SK-N-SH (cell line): Measurements from ENCODE around the gene RAET1E. TPM values are rescaled to one million over a fixed set of nuclear protein-coding genes. Genes with fewer than 3 reads are reported as not detected.

Source experiments
- CTCF ChIA-PET: fragments of 300-600, 350-600 bp; formaldehyde crosslinking; extraction: SDS; loops from one replicate; lab custom pipeline; 2021; lab: Yijun Ruan, JAX
- POLR2A ChIA-PET: fragments of 350-600 bp; sonication (Branson Sonifier 250); formaldehyde crosslinking; extraction: SDS; loops from one replicate; lab custom pipeline; 2020; ENCODE audit warnings: antibody characterized with exemption, inconsistent platforms; lab: Yijun Ruan, JAX
- DNase-seq: peaks from one replicate; pipeline ENCODE4 v3.0.0; 2012
- H2AFZ ChIP-seq: fragments of 200-600 bp; sonication (generic); 2 replicates; pipeline ENCODE4 v1.8.1; 2016; ENCODE audit warnings: antibody characterized with exemption, mild to moderate bottlenecking, low read depth
- H3F3A ChIP-seq: fragments of 200-600 bp; sonication (generic); replicated peaks from 2 replicates; pipeline ENCODE3; 2016; ENCODE audit warnings: antibody characterized with exemption, mild to moderate bottlenecking; ENCODE audit not compliant: insufficient read depth
- H3K27ac ChIP-seq, 2 experiments: fragments of 200-500 bp in 1 of 2; fragments of 200-600 bp in 1 of 2; sonication (Bioruptor generic) in 1 of 2; sonication (generic), shearing (Covaris generic) in 1 of 2; 2 replicates each; pipeline versions ENCODE4 v1.5.1 to v1.6.1; 2014 to 2016; ENCODE audit warnings: low read depth in 2 of 2, inconsistent platforms in 1 of 2, low read length in 1 of 2, mild to moderate bottlenecking in 1 of 2, mixed read lengths in 1 of 2
- H3K27me3 ChIP-seq: fragments of 200-600 bp; sonication (generic), shearing (Covaris generic); 2 replicates; pipeline ENCODE4 v1.6.1; 2016; ENCODE audit warnings: mixed run types; ENCODE audit not compliant: insufficient read depth
- H3K36me3 ChIP-seq, 2 experiments: fragments of 200-500 bp in 1 of 2; fragments of 200-600 bp in 1 of 2; sonication (Bioruptor generic) in 1 of 2; sonication (generic) in 1 of 2; replicated peaks in 1 of 2; 2 replicates each; pipeline versions ENCODE3 to v1.5.1; 2014 to 2016; ENCODE audit warnings: low read length in 1 of 2, mild to moderate bottlenecking in 1 of 2; ENCODE audit not compliant: insufficient read depth in 2 of 2, control insufficient read depth in 1 of 2
- H3K4me1 ChIP-seq, 2 experiments: fragments of 200-500 bp in 1 of 2; fragments of 200-600 bp in 1 of 2; sonication (Bioruptor generic) in 1 of 2; sonication (generic), shearing (Covaris generic) in 1 of 2; 2 replicates each; pipeline versions ENCODE4 v1.5.1 to v1.6.1; 2014 to 2016; ENCODE audit warnings: low read depth in 1 of 2, low read length in 1 of 2, mixed run types in 1 of 2; ENCODE audit not compliant: insufficient read depth in 2 of 2, control insufficient read depth in 1 of 2
- H3K4me2 ChIP-seq: fragments of 200-600 bp; sonication (generic), shearing (Covaris generic); 2 replicates; pipeline ENCODE4 v1.6.1; 2017; ENCODE audit warnings: mixed run types
- H3K4me3 ChIP-seq, 2 experiments: fragments of 200-500 bp in 1 of 2; fragments of 200-600 bp in 1 of 2; sonication (Bioruptor generic) in 1 of 2; sonication (generic), shearing (Covaris generic) in 1 of 2; 2 replicates each; pipeline versions ENCODE4 v1.5.1 to v1.8.1; 2014 to 2016; ENCODE audit warnings: low read depth in 2 of 2, inconsistent platforms in 1 of 2, low read length in 1 of 2, mild to moderate bottlenecking in 1 of 2, mixed read lengths in 1 of 2, moderate library complexity in 1 of 2
- H3K79me2 ChIP-seq: fragments of 200-600 bp; sonication (generic); 2 replicates; pipeline ENCODE4 v1.8.1; 2017; ENCODE audit warnings: mild to moderate bottlenecking; ENCODE audit not compliant: insufficient read depth
- H3K9ac ChIP-seq: fragments of 200-600 bp; sonication (generic); 2 replicates; pipeline ENCODE4 v1.6.1; 2017; ENCODE audit warnings: mixed run types
- H3K9me2 ChIP-seq: fragments of 200-600 bp; sonication (generic); 2 replicates; pipeline ENCODE4 v1.6.1; 2017; ENCODE audit warnings: mixed run types
- H3K9me3 ChIP-seq: fragments of 200-600 bp; sonication (generic); 2 replicates; pipeline ENCODE4 v1.6.1; 2017; ENCODE audit warnings: mixed run types, mild to moderate bottlenecking, moderate library complexity
- H4K20me1 ChIP-seq: fragments of 200-600 bp; sonication (generic); 2 replicates; pipeline ENCODE4 v1.6.1; 2017; ENCODE audit warnings: mild to moderate bottlenecking, mixed run types; ENCODE audit not compliant: insufficient read depth
- CHD2 ChIP-seq: fragments of 150-350 bp; IDR thresholded peaks from 2 replicates; pipeline ENCODE4 v1.6.1; 2018; ENCODE audit warnings: low read length; ENCODE audit not compliant: partially characterized antibody
- ELF1 ChIP-seq: IDR thresholded peaks from 2 replicates; pipeline ENCODE4 v1.4.0; 2012
- EP300 ChIP-seq, 2 experiments: IDR thresholded peaks; 2 replicates each; pipeline versions ENCODE4 v1.4.0 to v1.6.1; 2012; ENCODE audit warnings: borderline replicate concordance in 1 of 2, low read depth in 1 of 2, low read length in 1 of 2
- EZH2phosphoT487 ChIP-seq: fragments of 200-600 bp; sonication (generic); IDR thresholded peaks from 2 replicates; pipeline ENCODE4 v1.6.1; 2017; ENCODE audit warnings: low read depth, mixed run types, mild to moderate bottlenecking, antibody characterized with exemption, moderate library complexity, borderline replicate concordance
- FOXJ3 ChIP-seq: sonication (generic); formaldehyde crosslinking; IDR thresholded peaks from 2 replicates; pipeline ENCODE4 v1.5.1; 2020; ENCODE audit warnings: mild to moderate bottlenecking, missing genetic modification reagents
- FOXM1 ChIP-seq: IDR thresholded peaks from 2 replicates; pipeline ENCODE4 v1.4.0; 2012; ENCODE audit warnings: low read depth, mild to moderate bottlenecking
- GABPA ChIP-seq: IDR thresholded peaks from 2 replicates; pipeline ENCODE4 v1.4.0; 2012; ENCODE audit warnings: low read depth, mild to moderate bottlenecking
- IRF3 ChIP-seq: fragments of 150-350 bp; IDR thresholded peaks from 2 replicates; pipeline ENCODE4 v1.6.1; 2016; ENCODE audit warnings: mild to moderate bottlenecking, low read depth, low read length
- MAX ChIP-seq: IDR thresholded peaks from 2 replicates; pipeline ENCODE4 v1.4.0; 2012; ENCODE audit warnings: low read depth
- MXI1 ChIP-seq: IDR thresholded peaks from 2 replicates; pipeline ENCODE4 v1.6.1; 2012; ENCODE audit warnings: mild to moderate bottlenecking, low read depth, low read length, improper control_type of control experiment
- NFIC ChIP-seq: IDR thresholded peaks from 2 replicates; pipeline ENCODE4 v1.4.0; 2012; ENCODE audit warnings: borderline replicate concordance
- NRF1 ChIP-seq: IDR thresholded peaks from 2 replicates; pipeline ENCODE4 v1.6.1; 2012; ENCODE audit warnings: low read depth, mild to moderate bottlenecking, low read length
- PBX3 ChIP-seq: IDR thresholded peaks from 2 replicates; pipeline ENCODE4; 2012
- RAD21 ChIP-seq: IDR thresholded peaks from 2 replicates; pipeline ENCODE4 v1.6.1; 2012; ENCODE audit warnings: mild to moderate bottlenecking, low read length
- RCOR1 ChIP-seq: fragments of 150-350 bp; IDR thresholded peaks from 2 replicates; pipeline ENCODE4 v1.6.1; 2017; ENCODE audit warnings: antibody characterized with exemption, low read length
- RFX5 ChIP-seq: IDR thresholded peaks from 2 replicates; pipeline ENCODE4 v1.6.1; 2012; ENCODE audit warnings: mild to moderate bottlenecking, improper control_type of control experiment, low read length
- SMC3 ChIP-seq: IDR thresholded peaks from 2 replicates; pipeline ENCODE4 v1.6.1; 2012; ENCODE audit warnings: low read depth, low read length, improper control_type of control experiment
- TCF12 ChIP-seq: IDR thresholded peaks from 2 replicates; pipeline ENCODE4 v1.4.0; 2012
- YY1 ChIP-seq: IDR thresholded peaks from 2 replicates; pipeline ENCODE4 v1.4.0; 2012; ENCODE audit warnings: low read depth, mild to moderate bottlenecking
- WGBS: methylation state at CpG from one replicate; pipeline ENCODE4 v1.1.6; 2017; ENCODE audit warnings: low lambda C conversion rate; 5-methylcytosine and 5-hydroxymethylcytosine counted together
- polyA plus RNA-seq, 3 experiments: library from polyadenylated mRNA; depleted of rRNA; stranded (reverse); fragments of >200 nt; gene quantifications; 2 replicates each; pipeline ENCODE4 v1.2.3, GENCODE V29; 2012

RAET1E gene
- polyA plus RNA-seq, 1 of the 3 experiments (the other 2 are of a cell fraction): 0.15 TPM

- no peak for DNase-seq
Measured at GRCh38 chr6:149924933-149925252, 27.0 kb upstream of the RAET1E start.

GRCh38 chr6:149924206-149924932 is 26.5 kb upstream of the RAET1E start:
- Histone ChIP-seq H3K79me2 (no peaks in the 10 kb centered on the region), H4K20me1 (no peaks in the 10 kb centered on the region), H3K9me2 (no peaks in the 10 kb centered on the region), H3K9ac (no peak overlapping the region), H3K27me3 (no peaks in the 10 kb centered on the region; the same call in 1 of the 2 replicates), H3K4me3 (no peak overlapping the region), H3K9me3 (no peaks in the 10 kb centered on the region), H3K4me1 (peaks cover 0 to 9% of the 10 kb centered on the region in 2 experiments; a peak in 1 of 4 replicates), H3K4me2 (no peak overlapping the region), H3K27ac (no peak overlapping the region), H2AFZ (no peak overlapping the region), H3F3A (no peaks in the 10 kb centered on the region), H3K36me3 (no peaks in the 10 kb centered on the region)
- ChIA-PET POLR2A (no interaction called here), CTCF (interaction anchor here (0.7 to 2.4 kb wide), 6 partner anchors 42 to 359 kb away, joined by 3 to 23 read pairs (median 6); partner anchors contain the start of genes GINM1 and LRP11)
- WGBS: 100% methylated on average over 8 of the region's 9 CpGs
- no peak for DNase-seq
- no peak for TF ChIP-seq MXI1
- TF ChIP-seq EP300 (IDR thresholded peaks at IDR 0.05; ENCODE audit: borderline replicate concordance in 1 of 2, low read depth in 1 of 2, low read length in 1 of 2): no peak
- no peak for TF ChIP-seq YY1
- no peak for TF ChIP-seq GABPA

More at GRCh38 chr6:149924933-149925252, 27.0 kb upstream of the RAET1E start:
- Histone ChIP-seq H3K9me3 (no peaks in the 10 kb centered on the region), H3K9ac (no peak overlapping the region), H3K36me3 (no peaks in the 10 kb centered on the region), H4K20me1 (no peaks in the 10 kb centered on the region), H3K4me3 (no peak overlapping the region), H3F3A (no peaks in the 10 kb centered on the region), H3K27me3 (no peaks in the 10 kb centered on the region; the same call in 1 of the 2 replicates), H3K27ac (no peak overlapping the region), H2AFZ (no peak overlapping the region), H3K4me1 (peaks cover 0 to 9% of the 10 kb centered on the region in 2 experiments; a peak in 1 of 4 replicates), H3K9me2 (no peaks in the 10 kb centered on the region), H3K4me2 (no peak overlapping the region), H3K79me2 (no peaks in the 10 kb centered on the region)
- ChIA-PET CTCF (interaction anchor here (0.7 to 2.4 kb wide), 6 partner anchors 10 to 90 kb away, joined by 3 to 23 read pairs (median 6); partner anchors contain the start of gene LRP11), POLR2A (no interaction called here)
- WGBS: 93% methylated on average over 2 of the region's 4 CpGs
- TF ChIP-seq FOXJ3 (no peak), PBX3 (no peak), GABPA (no peak), CHD2 (no peak), RFX5 (no peak), RCOR1 (no peak), ELF1 (no peak), EZH2phosphoT487 (no peak), MAX (no peak), FOXM1 (no peak), SMC3 (no peak), RAD21 (no peak), NRF1 (no peak), IRF3 (no peak), NFIC (no peak), YY1 (no peak), TCF12 (no peak)
- TF ChIP-seq, all 33 proteins: peak for 0
